K562 (cell line): Measurements from ENCODE around the gene LHPP. TPM values are rescaled to one million over a fixed set of nuclear protein-coding genes. Genes with fewer than 3 reads are reported as not detected.
A peak's percentile ranks its signal among the peaks of the same experiment; 100 is the strongest.

ENCODE experiments used
- CBFA2T2 ChIP-seq: fragments of 450-650 bp; conservative IDR thresholded peaks from 2 replicates; pipeline ENCODE4 v1.6.1; 2017; ENCODE audit warnings: mild to moderate bottlenecking
- CXXC5 ChIP-seq: fragments of 250-450 bp; sonication (Bioruptor Pico); IDR thresholded peaks from 2 replicates; pipeline ENCODE4 v1.8.0; 2022; ENCODE audit warnings: inconsistent platforms, mild to moderate bottlenecking, moderate library complexity
- HDAC1 ChIP-seq, 2 experiments: fragments of 450-650 bp; IDR thresholded peaks; 2 replicates each; pipeline ENCODE4 v1.6.1; 2016 to 2017; ENCODE audit warnings: inconsistent platforms in 1 of 2, mild to moderate bottlenecking in 1 of 2, moderate library complexity in 1 of 2
- MCM5 ChIP-seq: fragments of 450-650 bp; IDR thresholded peaks from 2 replicates; pipeline ENCODE4 v1.6.1; 2016; ENCODE audit warnings: low read depth
- SIN3A ChIP-seq, 2 experiments: fragments of 150-350 bp in 1 of 2; IDR thresholded peaks; 2 replicates each; pipeline ENCODE4 v1.6.1; 2011 to 2016; ENCODE audit warnings: borderline replicate concordance in 2 of 2, low read depth in 2 of 2, low read length in 2 of 2, mild to moderate bottlenecking in 2 of 2, moderate library complexity in 2 of 2; ENCODE audit not compliant: control insufficient read depth in 1 of 2
- USF2 ChIP-seq: sonication (generic); formaldehyde crosslinking; IDR thresholded peaks from 2 replicates; pipeline ENCODE4 v1.5.0; 2020; ENCODE audit warnings: missing genetic modification reagents
- polyA plus RNA-seq, 8 experiments: library from polyadenylated mRNA; depleted of rRNA in 4 of 8; stranded (reverse) in 5 of 8; unstranded in 3 of 8; fragments of >200 nt; fragmentation: Nextera tagmentation in 2 of 8; fragmentation: Illumina TruSeq in 1 of 8; extraction: Ambion mirVana in 2 of 8; extraction: Trizol in 1 of 8; gene quantifications; 2 replicates each; pipeline versions ENCODE4 v1.2.1 to v1.2.3, GENCODE V29; 2011 to 2014; ENCODE audit warnings: inconsistent platforms in 1 of 8, missing spikeins in 1 of 8
- total RNA-seq, 7 experiments: library from RNA; depleted of rRNA in 6 of 7; stranded (reverse); fragments of >200 nt in 6 of 7; fragmentation: Illumina TruSeq in 2 of 7; extraction: Trizol in 2 of 7; gene quantifications; 2 replicates each; pipeline versions ENCODE4 v1.2.1 to v1.2.3, GENCODE V29; 2011 to 2021; ENCODE audit warnings: low replicate concordance in 1 of 7
- TF ChIP-seq, protein P1 (sequence below): sonication (generic); formaldehyde crosslinking; IDR thresholded peaks from 2 replicates; pipeline ENCODE4 v1.8.1; 2023; ENCODE audit warnings: mild to moderate bottlenecking, missing genetic modification reagents, moderate library complexity

Gene LHPP
- total and polyA plus RNA-seq, 9 of the 15 experiments (the other 6 are each of a cell fraction or from before 2014, with no cell fraction given): 0.34 to 7.4 (median 3.0) TPM

DNA sequence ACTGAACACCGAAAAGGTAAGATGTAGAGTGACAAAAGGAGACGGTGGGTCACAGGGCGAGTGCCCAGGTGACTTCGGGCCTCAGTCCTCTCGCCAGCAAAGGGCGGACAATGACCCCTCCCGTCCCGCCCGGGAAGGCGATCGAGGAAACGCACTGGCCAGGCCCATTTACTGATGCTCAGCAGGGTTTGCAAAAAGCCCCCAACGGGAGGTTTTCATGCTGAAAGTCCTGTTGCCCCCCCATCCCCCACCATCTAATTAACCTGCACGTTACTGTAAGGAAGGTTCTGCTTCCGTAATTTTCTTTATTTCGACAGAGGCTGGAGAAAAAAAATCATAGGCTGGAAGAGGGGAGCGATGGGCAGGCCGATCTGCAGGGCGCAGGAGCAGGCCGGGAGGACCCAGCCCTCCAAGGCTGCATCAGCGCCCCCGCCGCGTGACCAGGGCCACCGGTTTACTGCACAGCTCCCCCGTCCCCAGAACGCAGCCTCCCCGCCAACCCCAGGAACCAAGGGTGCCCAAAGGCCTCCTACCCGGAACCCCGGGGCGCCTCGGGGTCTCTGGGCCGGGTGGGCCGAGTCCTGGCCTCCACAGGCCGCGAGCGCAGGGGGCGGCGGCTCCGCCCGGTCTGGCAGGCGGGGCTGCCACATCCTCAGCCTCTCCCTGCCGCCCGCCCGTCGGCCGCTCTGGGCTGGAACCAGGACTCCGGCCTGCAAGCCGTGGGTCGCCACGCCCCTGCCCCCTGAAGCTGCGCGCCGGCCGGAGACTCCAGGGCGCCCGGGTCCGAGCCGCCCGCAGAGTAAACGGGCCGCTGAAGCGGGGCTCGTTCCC, 43.5 kb upstream of the LHPP start (continued):
- 0 out of 2 replicates have a peak, but pooled peaks have one; percentile 3 for TF ChIP-seq CBFA2T2
- TF ChIP-seq USF2 (CRISPR knock-in tag): peak; percentile 57
- TF ChIP-seq SIN3A (IDR thresholded peaks at IDR 0.05; ENCODE audit: borderline replicate concordance in 2 of 2, control insufficient read depth in 1 of 2, low read depth in 2 of 2, low read length in 2 of 2): peak in 1 of 2 experiments; percentile 63; a peak in 1 of 4 replicates
- TF ChIP-seq MCM5: no peak
- TF ChIP-seq HDAC1 (IDR thresholded peaks at IDR 0.05): peak in 1 of 2 experiments; percentile 23; a peak in 1 of 4 replicates
- TF ChIP-seq, protein P1, sequence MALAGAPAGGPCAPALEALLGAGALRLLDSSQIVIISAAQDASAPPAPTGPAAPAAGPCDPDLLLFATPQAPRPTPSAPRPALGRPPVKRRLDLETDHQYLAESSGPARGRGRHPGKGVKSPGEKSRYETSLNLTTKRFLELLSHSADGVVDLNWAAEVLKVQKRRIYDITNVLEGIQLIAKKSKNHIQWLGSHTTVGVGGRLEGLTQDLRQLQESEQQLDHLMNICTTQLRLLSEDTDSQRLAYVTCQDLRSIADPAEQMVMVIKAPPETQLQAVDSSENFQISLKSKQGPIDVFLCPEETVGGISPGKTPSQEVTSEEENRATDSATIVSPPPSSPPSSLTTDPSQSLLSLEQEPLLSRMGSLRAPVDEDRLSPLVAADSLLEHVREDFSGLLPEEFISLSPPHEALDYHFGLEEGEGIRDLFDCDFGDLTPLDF: no peak
- TF ChIP-seq CXXC5 (CRISPR knock-in tag): no peak
